Amniotic stem cell (primary cell): ENCODE data around the gene SORCS2.

Experiments used
- DNase-seq: peaks from one replicate; lab custom pipeline; 2025; lab: John Stamatoyannopoulos, UW

The SORCS2 gene

DNA sequence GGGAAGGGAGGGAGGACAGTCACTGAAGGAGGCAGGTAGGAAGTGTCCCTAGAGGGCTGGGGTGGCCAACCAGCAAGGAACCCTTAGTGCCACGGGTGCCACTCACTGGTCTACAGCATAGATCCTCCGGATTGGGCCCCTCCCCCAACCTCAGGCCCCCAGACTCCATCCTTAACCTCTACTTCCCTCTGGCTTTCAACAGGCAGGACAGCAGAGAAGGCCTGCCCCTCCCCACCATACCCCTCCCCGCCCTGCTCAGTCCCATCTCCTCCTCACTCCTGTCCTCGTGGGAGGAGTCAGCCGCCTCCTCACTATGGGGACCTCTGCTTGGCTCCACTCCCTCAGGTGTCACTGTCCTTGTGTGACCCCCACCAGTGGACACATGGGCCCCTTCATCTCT, 320.1 kb downstream of the SORCS2 start:
- no peak for DNase-seq

DNA sequence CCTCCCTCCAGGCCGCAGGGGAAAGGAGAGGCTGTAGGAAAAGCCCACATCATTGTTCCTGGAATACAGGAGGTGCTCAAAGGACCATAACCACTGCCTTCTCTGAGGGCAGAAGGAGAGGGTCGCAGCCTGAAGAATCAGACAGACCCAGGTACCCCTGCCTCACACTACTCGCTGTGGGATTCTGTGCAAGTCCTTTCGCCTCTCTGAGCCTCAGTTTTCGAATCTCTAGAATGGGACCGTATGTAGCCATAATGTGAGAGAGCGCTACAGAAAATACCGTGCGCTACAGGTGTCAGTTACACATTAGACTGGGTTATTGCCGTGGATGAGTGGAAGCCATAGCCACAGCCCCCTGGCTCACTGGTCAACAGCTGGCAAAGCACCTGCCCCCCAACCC, 320.6 kb downstream of the SORCS2 start:
- no peak for DNase-seq

- DNase-seq = peak; percentile 50
These were observed 321.3 kb downstream of the SORCS2 start for GRCh38 chr4:7513671-7514070.

GRCh38 chr4:7514281-7514680, 321.9 kb downstream of the SORCS2 start:
- DNase-seq = no peak

GRCh38 chr4:7514789-7515188, 322.5 kb downstream of the SORCS2 start:
- no peak for DNase-seq

DNA sequence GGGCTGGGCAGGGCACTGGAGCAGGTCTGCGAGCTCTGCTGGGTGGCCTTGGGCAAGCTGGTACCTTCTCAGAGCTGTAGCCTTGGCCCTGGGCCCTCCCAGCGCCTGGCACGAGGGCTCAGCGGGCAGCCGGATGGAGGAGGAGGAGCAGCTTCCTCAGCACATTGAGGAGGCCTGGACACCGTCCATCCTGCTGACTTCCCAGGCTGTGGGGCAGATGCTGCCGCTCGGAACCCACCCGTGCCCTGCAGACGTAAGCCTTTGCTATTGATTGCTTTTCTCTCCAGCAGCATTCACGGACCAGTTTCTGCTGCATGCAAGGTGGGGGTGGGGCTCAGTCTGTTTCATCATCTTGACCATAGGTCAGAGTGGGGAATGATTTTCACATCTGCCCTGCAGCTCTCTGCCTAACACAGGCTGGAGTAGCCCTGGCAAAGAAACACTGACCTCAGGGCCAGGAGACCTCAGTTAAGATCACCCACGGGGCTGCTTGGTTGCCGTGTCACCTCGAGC, 323.1 kb downstream of the SORCS2 start:
- no peak for DNase-seq

DNA sequence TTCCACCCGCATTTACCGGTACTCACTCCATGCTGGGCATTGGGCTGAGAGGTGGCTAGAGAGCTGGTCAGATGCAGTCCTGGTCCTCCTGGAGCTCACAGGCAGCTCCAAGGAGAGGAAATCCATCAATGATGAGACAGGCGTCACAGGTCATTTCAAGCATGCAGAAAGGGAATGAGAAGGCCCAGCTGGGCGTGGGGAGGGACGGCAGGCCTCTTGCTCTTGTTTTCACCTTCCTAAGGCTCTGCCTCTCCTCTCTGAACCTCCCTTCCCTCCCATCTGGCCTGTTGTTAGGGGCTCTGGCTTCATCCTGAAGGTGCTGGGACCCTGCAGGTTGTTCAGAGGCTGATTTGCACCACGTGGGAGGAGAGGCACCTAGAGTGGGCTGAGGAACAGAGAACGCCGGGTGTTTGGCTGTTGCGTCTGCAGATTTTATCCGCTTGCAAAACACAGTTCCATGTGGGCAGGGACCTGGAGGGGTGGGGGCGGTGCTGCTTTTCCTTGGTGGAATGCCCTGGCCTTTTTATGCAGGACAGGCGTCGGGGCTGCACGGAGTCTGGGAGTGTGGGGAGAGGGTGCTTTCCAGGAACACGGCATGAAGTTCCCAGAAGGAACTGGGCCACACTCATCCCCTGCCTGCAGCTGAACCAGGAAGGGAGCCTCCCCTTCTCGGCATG, 323.9 kb downstream of the SORCS2 start:
- no peak for DNase-seq

DNA sequence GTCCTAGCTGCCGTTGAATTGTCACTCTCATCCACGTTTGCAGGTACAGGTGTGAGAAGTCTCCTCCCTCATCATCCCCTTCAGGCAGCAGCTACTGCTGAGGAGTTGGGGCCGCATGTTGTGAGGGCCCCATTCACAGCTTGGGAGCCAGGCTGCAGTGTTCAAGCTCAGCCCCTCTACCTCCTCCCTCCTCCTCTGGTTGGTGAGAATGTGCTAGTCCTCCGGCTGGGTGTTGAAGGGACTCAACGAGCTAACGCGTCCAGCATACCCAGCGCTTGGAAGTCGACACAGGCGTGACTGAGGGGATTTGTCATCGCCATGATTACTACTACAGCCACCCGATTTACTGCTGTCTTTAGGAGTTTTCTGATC, 324.4 kb downstream of the SORCS2 start:
- DNase-seq = no peak

- DNase-seq = no peak
These were observed 326.7 kb downstream of the SORCS2 start for GRCh38 chr4:7518871-7519637.

DNA sequence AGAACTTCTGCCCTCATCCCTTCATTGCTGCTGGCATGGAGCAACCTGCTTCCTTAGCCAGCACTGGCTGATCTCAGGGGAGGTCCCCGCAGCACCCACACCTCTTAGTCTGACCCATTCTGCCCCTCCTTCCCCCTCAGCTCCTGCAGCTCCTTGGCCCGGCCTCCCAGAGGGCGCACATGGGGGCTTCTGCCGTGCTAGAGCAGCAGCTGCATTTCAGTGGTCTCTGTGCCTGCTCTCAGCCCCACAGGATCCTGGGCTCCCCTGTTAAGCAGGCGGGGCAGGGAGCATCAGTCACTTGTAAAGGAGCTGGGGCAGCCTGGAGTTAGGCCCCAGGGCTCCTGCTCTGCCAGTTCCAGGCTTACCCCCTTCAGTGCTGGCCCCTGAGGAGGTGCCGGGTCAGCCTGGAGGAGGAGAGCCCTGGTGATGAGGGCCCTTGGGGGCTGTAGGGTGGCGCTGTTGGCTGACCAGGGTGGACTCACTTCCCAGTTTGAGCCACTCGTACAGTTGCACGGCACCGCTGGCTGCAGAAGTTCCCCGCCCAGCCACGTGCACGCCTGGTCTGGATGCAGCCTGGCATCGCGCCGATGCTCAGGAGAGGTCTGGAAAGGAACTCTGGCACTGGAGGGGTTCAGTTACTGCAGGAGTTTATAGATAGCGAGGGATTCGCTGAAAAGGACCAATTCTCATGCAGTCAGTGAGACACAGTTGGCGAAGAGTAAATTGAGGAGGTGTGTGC, 327.5 kb downstream of the SORCS2 start:
- DNase-seq = no peak

DNA sequence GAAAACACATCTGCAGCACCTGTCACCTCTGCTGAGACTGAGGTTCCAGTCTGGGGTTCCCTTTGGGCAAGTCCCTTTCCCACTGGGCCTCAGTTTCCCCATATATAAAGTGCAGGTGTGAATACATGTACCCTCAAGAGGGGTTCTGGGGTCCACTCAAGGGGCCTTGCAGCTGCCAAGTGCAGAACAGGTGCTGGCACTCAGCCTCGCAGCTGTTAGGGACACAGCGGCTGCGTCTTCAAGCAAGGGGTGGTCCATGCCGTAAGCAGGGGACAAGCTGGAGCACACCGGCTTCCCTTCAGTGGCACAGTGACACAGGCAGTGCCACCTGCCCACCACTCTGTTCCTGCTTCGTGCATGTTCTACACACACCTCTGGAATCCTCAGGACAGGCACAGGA, 329.3 kb downstream of the SORCS2 start:
- no peak for DNase-seq

- DNase-seq = no peak
These were observed 330.3 kb downstream of the SORCS2 start for GRCh38 chr4:7522452-7523220.

DNA sequence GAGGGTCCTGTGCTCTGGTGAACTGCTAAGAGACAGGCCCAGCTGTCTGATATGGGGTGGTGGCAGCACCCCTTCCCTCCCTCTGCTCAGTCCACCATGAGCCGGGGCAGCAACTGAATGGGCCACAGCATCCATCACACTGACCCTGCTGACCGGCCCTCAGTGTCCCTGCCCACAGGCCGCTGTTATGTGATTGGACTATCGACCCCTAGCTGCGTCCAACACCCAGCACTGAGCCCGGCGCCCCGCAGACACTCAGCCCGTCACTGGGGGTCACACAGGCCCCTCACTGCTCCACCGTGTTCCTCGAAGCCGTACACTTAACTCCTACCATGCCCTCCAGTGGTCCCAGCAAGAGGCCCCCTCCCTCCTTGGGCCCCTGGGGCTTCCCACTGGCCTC, 331.2 kb downstream of the SORCS2 start:
- DNase-seq = no peak

DNA sequence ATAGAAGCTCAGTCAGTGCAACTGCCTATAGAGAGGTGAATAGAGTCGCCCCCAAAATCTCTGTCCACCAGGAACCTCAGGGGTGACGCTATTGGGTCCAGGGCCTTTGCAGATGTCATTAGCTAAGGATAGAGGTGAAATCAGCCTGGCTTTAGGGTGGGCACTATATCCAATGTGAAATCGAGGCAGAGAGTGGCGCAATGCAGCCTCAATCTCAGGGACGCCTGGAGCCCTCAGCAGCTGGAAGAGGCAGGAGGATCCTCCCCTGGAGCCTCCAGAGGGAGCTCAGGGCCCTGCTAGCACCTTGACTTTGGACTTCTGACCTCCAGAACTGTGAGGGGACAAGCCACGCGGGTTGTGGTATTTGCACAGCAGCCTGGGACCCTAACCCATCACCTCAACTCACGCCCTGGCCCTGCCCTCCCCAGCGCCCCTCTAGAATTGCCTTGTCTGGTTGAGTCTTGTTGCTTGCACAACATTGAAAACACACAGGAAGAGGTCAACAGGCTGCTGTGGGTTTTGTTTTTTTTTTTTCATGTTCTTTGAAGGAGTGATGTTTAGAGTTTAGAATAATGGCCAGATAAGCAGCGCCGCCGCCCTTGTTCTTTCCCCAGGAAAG, 331.8 kb downstream of the SORCS2 start:
- DNase-seq = no peak

GRCh38 chr4:7524843-7525242, 332.5 kb downstream of the SORCS2 start:
- DNase-seq = no peak

GRCh38 chr4:7526491-7526890, 334.2 kb downstream of the SORCS2 start:
- no peak for DNase-seq

GRCh38 chr4:7526929-7527535, 334.7 kb downstream of the SORCS2 start:
- no peak for DNase-seq

DNA sequence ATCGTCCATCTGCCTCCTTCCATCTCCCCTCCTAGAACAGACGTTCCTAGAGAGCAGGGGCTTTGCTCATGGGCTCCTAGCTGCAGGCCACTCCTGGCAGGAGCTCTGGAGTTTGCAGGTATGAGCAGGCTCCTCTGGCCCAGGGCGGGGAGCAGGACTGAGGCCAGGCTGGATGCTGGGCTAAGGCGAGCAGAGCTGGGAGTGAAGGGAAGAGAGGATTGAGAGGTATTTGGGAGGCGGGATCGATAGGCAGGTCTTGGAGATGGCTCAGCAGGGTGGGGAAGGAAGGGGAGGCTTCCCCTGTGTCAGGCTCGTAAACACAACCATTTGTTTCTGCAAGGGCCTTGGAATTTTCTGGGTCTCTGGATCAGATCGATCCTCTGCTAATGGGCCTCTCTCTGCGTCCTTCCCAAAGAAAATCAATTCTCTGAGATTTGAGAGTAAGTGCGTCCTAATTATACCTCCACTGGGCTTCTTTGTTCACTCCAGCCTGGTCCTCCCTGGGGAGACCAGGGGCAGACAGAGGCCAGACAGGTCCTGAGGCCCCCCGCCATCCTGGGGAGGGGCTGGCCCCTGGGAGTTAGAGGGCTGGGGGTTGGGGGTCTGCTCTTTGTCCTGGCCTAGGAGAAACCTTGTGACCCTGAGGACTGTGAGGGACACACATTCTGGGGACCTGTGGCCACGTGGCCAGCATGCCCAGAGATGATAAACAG, 337.2 kb downstream of the SORCS2 start:
- no peak for DNase-seq

GRCh38 chr4:7530082-7530481, 337.7 kb downstream of the SORCS2 start:
- DNase-seq = no peak

- DNase-seq = no peak
These were observed 338.7 kb downstream of the SORCS2 start for GRCh38 chr4:7530932-7531639.
